WI38 (cell line): ENCODE results near the gene CCDC63.

Source experiments
- H3K4me3 ChIP-seq: 2 replicates; pipeline ENCODE4 v1.5.1; 2011; ENCODE audit warnings: low read depth, mild to moderate bottlenecking, control low read depth, low read length
- TF ChIP-seq, protein P1 (sequence below): IDR thresholded peaks from 2 replicates; pipeline ENCODE4 v1.5.1; 2012; ENCODE audit warnings: low read depth, mild to moderate bottlenecking, control low read depth, low read length

Gene CCDC63

DNA sequence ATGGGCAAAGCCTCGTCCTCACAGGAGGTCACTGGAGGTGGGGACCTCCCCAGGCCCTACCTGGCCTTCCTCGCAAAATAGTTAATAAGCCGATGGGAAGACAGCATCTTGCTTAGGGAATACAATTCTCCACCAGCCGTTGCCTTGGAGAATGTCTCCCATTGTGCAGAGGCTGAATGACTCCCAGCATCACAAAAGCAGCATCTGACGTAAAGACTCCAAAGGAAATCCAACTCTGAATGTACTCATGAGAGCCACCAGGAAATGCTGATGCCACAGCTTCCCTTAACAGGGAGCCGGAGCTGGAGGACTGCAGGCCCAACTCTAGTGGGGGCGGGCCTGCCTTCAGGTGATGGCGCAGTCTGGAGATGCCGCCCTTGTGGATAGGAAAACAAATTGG, 15.5 kb downstream of the CCDC63 start:
- TF ChIP-seq, protein P1, sequence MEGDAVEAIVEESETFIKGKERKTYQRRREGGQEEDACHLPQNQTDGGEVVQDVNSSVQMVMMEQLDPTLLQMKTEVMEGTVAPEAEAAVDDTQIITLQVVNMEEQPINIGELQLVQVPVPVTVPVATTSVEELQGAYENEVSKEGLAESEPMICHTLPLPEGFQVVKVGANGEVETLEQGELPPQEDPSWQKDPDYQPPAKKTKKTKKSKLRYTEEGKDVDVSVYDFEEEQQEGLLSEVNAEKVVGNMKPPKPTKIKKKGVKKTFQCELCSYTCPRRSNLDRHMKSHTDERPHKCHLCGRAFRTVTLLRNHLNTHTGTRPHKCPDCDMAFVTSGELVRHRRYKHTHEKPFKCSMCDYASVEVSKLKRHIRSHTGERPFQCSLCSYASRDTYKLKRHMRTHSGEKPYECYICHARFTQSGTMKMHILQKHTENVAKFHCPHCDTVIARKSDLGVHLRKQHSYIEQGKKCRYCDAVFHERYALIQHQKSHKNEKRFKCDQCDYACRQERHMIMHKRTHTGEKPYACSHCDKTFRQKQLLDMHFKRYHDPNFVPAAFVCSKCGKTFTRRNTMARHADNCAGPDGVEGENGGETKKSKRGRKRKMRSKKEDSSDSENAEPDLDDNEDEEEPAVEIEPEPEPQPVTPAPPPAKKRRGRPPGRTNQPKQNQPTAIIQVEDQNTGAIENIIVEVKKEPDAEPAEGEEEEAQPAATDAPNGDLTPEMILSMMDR: no peak
- no peak overlapping the region for H3K4me3 ChIP-seq

DNA sequence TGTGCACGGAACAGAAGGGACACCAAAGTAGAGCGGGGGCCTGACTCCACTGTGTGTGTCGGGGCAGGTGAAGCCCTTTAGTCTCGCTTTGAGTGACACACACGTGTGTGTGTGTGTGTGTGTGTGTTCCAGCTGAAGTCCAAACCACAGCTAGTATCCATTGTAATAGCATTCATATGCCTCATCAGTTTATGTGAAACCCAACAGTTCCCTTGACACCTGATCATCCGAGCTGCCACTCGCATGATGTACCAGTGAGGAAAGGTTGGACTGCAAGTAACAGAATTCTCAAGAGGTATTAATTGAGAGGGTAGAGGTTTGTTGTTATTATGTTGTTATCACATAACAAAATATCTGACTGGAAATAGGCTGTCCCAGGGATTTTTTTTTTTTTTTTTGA, 16.4 kb downstream of the CCDC63 start:
- TF ChIP-seq, protein P1: no peak
- H3K4me3 ChIP-seq: no peak overlapping the region

DNA sequence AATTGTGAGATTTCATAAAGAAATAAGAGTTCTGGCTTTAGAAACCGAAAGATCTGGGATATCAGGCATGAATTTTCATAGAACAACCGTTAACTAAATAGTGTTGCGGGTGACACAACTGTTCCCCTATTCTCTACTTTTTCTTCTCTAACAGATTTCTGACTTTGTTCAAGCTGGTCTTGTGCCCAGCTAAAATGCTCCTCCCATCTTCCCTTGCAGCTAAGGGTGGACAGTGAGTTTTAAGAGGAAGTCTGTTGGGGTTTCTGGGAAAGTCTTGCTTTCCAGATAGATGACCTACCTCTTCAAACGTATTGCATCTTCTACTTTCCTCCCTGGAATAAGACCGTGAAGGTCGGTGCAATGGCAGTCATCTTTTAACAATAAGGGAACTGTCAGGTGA, 18.7 kb downstream of the CCDC63 start:
- H3K4me3 ChIP-seq: no peak overlapping the region
- TF ChIP-seq, protein P1: no peak

DNA sequence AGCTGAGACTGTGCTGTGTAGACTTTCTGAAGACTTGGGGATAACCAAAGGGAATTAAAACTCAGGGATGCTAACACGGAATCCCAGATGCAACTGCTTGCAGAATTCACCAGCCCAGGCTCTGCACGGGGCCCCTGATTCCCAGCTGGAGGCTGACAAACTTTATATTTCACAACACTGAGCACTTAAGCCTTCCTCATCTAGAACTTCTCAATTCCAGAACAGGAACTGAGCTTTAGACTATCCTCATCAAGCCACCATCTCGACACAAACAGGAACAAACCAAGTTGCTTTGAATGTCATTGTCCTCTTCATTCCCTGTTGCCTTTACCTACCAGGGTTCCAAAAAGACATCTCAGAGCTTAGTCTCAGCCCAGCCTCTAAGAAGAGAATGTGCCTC, 22.2 kb downstream of the CCDC63 start:
- no peak overlapping the region for H3K4me3 ChIP-seq
- TF ChIP-seq, protein P1: no peak

DNA sequence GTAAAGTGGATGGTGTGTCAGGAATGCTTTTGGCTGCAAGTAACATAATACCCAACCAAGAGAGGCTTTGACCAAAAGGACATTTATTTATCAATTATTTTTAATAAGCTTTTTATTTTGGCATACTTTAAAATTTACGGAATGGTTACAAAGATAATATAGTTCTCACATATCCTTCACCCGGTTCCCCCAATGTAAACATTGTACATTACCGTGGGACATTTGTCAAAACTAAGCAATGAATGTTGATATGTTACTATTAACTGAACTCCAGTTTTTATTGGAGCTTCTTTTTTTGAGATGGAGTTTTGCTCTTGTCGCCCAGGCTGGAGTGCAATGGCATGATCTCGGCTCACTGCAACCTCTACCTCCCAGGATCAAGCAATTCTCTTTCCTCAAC, 23.0 kb downstream of the CCDC63 start:
- TF ChIP-seq, protein P1: no peak

DNA sequence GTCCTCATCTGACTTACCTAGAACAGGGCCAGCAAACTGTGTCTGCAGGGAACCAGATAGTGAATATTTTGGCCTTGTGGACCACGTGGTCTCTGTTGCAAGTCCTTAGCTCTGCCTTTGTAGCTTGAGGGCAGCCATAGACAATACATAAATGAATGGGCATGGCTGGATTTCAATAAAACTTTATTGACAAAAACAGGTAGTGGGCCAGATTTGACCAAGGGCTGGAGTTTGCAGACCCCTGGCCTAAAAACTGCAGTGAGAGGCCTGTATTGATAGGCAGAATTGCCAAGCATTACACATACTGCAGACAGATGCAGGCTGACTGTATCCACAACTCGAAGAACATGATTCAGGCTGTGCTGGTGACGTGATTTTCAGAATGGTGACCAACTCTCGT, 25.3 kb downstream of the CCDC63 start:
- no peak overlapping the region for H3K4me3 ChIP-seq
- TF ChIP-seq, protein P1: no peak

More for the DNA sequence above, 23.0 kb downstream of the CCDC63 start:
- no peak overlapping the region for H3K4me3 ChIP-seq

DNA sequence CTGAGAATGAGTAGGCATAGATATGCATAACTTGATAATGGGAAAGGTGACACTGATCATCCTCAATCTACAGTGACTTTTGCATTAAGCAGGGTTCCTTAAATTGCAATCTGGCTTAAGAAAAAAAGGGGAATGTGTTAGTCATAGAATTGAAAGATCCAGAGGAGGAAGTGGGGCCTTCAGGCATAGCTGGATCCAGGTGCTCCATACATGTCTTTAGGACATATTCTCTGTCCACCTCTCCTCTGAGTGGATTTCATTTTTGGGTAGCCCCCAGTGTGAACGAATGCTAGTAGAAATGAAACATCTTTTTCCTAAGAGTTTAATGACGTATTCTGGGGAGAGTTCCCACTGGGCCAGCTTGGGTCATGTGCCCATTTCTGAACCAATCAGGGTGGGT, 27.6 kb downstream of the CCDC63 start:
- TF ChIP-seq, protein P1: no peak
- H3K4me3 ChIP-seq: no peak overlapping the region
